Epithelial cell of proximal tubule (primary cell): ENCODE results near the gene PLXNA4. TPM values are rescaled to one million over a fixed set of nuclear protein-coding genes. Genes with fewer than 3 reads are reported as not detected.
A peak's percentile ranks its signal among the peaks of the same experiment; 100 is the strongest.

Experiments used
- DNase-seq: peaks from one replicate; pipeline ENCODE4 v3.0.0-alpha.2; 2011; ENCODE audit warnings: low read depth
- H3K4me3 ChIP-seq: 2 replicates; pipeline ENCODE4 v1.5.1; 2011; ENCODE audit warnings: low read depth, mild to moderate bottlenecking, low read length
- total RNA-seq: library from RNA; depleted of rRNA; stranded (reverse); fragments of >200 nt; gene quantifications from 2 replicates; pipeline ENCODE4 v1.2.3, GENCODE V29; 2015
- TF ChIP-seq, protein P1 (sequence below): conservative IDR thresholded peaks from 2 replicates; pipeline ENCODE4 v1.5.1; 2012; ENCODE audit warnings: low read depth, mild to moderate bottlenecking, low read length

The PLXNA4 gene
- total RNA-seq, 1 donor from 2014 or later = not detected

DNA sequence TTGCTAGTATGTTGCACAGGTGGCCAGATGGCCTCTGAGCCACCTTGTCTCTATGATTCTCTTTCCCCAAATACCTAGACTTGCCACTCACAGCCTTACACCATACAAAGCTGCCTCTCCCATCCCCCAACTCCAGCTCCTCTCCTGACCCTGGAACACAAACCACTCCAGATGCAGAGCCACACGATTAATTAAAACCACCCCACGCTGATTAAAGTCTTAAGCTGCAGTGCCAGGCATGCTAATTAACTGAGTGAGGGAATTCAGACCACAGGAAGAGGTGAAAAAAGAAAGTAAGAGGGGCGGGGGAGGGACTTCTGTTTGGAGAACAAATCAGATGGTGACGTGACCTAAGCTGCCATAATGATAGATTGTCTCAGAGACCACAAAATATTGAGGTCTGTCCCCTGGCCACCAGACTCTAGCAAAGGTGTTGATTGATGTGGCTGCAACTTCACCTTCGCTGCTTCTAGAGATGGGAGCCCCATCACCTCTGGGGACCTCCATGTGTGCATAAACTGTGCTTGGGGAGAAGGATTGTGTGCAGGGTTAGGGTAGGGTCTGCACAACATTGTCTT, 331.3 kb downstream of the PLXNA4 start:
- DNase-seq = no peak
- TF ChIP-seq, protein P1, sequence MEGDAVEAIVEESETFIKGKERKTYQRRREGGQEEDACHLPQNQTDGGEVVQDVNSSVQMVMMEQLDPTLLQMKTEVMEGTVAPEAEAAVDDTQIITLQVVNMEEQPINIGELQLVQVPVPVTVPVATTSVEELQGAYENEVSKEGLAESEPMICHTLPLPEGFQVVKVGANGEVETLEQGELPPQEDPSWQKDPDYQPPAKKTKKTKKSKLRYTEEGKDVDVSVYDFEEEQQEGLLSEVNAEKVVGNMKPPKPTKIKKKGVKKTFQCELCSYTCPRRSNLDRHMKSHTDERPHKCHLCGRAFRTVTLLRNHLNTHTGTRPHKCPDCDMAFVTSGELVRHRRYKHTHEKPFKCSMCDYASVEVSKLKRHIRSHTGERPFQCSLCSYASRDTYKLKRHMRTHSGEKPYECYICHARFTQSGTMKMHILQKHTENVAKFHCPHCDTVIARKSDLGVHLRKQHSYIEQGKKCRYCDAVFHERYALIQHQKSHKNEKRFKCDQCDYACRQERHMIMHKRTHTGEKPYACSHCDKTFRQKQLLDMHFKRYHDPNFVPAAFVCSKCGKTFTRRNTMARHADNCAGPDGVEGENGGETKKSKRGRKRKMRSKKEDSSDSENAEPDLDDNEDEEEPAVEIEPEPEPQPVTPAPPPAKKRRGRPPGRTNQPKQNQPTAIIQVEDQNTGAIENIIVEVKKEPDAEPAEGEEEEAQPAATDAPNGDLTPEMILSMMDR = no peak
- H3K4me3 ChIP-seq = no peak overlapping the region

DNA sequence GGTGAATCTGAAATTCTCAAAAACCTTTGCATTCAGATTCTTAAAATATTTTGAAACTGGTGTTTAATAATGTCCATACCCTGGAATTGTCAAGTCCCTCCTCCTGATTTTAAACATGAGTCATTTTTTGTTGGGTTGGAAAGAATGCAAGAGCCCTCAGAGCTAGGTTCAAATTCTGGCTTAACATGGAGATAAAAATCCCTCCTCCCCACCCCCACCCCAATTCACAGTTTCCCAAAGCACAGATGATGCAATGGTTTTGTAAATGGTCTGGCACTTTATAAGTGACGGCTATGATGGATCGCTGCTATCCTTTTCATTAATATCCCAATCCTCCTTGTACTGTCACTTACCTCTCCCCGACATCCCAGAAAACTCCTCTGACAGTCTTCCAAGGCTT, 332.8 kb downstream of the PLXNA4 start:
- TF ChIP-seq, protein P1 = no peak
- no peak overlapping the region for H3K4me3 ChIP-seq
- no peak for DNase-seq

DNA sequence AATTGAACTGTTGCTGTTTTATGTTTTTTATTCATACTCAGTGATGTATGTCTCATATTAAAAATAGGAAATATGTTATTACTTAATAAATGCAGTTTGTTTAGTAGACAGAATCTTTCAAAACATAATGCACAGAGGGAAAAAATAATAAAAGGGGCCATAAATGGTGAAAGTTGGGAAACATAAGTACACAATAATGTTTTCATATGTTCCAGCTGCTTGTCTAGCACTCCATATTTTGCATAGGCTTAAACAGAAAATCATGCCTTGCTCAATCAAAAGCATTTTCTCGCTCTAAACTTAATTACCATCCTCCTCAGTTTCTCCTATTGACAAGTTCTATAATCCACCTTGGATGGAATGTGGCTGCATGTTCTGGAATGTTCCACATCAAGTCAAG, 333.2 kb downstream of the PLXNA4 start:
- H3K4me3 ChIP-seq = no peak overlapping the region
- TF ChIP-seq, protein P1 = no peak
- DNase-seq = no peak

DNA sequence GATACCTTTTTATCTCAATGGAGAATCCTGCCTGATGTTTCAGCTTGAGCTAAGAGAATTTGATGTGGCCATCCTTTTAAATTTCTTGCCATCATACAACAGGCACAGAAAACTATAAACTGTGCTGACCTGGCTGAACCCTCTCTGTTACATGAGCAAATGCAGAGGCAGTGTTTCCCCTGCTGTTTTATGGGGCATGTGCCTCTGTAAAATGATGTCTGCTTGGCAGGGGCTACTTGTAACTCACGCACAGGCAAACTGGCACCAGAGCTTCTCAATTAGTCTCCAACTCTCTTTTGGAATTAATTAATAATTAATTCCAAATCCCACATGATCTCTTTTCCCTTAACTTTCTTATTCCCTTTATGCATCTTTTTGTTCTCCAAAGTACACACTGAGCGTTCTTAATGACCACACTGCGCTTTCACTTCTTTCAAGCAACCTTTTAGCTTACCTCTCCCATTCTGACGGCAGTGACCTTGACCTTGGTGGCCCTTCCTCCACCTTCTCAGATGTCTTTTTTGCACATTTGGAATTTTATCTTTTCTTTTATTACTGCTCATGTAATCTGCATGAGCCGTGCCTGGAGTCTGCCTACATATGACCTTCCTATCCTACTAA, 334.0 kb downstream of the PLXNA4 start:
- no peak for DNase-seq
- no peak overlapping the region for H3K4me3 ChIP-seq
- TF ChIP-seq, protein P1 = no peak

DNA sequence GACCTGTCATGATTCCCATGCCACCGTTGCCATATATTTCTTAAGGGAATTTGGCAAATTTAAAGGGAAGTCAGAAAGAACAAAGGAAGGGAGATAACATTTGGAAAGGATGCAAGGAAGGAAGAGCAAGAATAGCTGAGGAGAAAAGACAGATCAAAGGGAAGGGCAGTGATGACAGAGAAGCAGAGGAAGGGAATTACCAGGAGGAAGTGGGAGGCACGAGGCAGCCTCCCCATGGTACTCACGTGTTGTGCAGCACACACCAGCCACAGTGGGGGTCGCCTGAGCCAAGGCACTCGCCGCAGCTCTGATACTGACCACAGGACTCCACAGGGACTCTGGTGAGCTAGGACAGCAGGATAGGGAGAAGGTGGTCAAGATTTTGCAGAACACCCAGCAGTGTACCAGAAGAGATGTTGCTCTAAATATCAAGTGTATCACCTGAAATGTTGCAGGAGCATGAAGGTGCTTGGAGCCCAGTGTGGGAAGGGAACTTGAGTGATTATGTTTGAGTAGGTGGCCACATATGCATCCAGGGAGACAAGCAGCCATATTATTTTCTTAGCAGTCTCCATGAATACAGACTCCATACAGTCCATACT, 335.3 kb downstream of the PLXNA4 start:
- DNase-seq = no peak
- H3K4me3 ChIP-seq = no peak overlapping the region
- TF ChIP-seq, protein P1 = no peak

DNA sequence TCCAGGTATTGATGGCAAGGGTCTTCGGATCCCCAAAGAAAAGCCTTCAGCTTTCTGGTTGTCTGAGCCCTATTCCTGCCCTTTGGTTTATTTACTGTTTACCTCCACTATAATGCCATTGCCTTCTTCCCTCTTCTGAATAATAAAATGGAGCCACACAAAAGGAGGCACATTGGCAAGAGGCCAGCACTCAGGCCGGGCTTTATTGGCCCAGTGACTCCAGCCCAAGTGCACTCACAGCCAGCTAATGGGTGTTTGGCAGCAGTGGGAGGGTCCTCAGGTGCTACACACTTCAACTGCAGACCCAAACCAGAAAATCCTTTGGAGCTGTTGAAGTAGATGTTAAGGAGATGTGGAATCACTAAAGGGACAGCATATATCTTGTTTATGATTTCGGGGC, 336.0 kb downstream of the PLXNA4 start:
- no peak overlapping the region for H3K4me3 ChIP-seq
- no peak for DNase-seq
- TF ChIP-seq, protein P1 = no peak

DNA sequence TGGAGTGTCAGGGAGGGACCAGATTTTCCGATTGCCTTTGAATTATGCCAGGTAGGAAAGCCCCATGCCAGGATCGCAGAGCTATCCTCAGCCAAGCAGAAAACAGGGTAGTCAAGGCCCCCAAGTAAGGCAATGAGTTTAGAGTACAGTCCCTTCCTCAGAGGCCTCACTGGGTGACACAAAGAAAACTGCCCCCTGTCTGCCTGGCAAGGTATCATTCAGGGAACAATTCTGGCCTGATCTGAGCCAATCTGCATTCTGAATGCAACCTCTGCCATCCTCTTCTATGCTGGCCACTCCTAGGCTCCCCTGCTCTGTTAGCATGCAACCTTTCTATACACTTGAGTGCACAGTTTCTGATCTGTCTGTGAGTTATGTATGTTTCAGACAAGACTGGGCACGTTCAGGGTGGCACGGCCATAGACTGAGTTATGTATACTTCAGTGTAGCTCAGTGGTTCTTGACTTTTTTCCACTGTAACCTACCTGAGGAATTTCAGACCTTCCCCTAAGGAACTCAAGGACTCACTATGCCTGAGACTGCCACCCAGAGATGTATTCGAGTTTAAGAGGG, 336.8 kb downstream of the PLXNA4 start:
- DNase-seq = no peak
- TF ChIP-seq, protein P1 = peak; percentile 21
- H3K4me3 ChIP-seq = no peak overlapping the region
